ENCODE data around the gene GPBP1. TPM values are rescaled to one million over a fixed set of nuclear protein-coding genes. Genes with fewer than 3 reads are reported as not detected.

Gene GPBP1
- total and polyA plus RNA-seq, 2 donors (not counting 1 experiment from before 2014, with no cell fraction given): 50.4 to 82.1 TPM

GRCh38 chr5:57179262-57180200 lies 5.7 kb downstream of the GPBP1 start:
- no peak for TF ChIP-seq CTCF (conservative IDR thresholded peaks at IDR 0.05 in 1 of 2, IDR thresholded peaks at IDR 0.05 in 1 of 2; ENCODE audit: low read depth in 1 of 2, low read length in 2 of 2)
- TF ChIP-seq EZH2 (IDR thresholded peaks at IDR 0.05; ENCODE audit: low read length, missing control alignments): no peak
- H3K4me1 ChIP-seq (ENCODE audit: control insufficient read depth, extremely low read depth, insufficient read depth, low read length): peaks cover 6% of the 10 kb centered on the region
- no peak for DNase-seq (ENCODE audit: low read depth in 2 of 2)
- H3K27ac ChIP-seq (ENCODE audit: insufficient read depth, low read length): peak overlapping the region; percentile 1
- no peaks in the 10 kb centered on the region for H3K27me3 ChIP-seq (ENCODE audit: control insufficient read depth, insufficient read depth, low read length)
- peaks cover 98% of the 10 kb centered on the region for H3K79me2 ChIP-seq (ENCODE audit: control insufficient read depth, insufficient read depth, low read length)
- H2AFZ ChIP-seq (ENCODE audit: low read length): no peak overlapping the region
- peaks cover 3% of the 10 kb centered on the region for H4K20me1 ChIP-seq (ENCODE audit: control insufficient read depth, extremely low read depth, insufficient read depth, low read length)
- no peak overlapping the region for H3K9ac ChIP-seq (ENCODE audit: insufficient read depth, low read length)
- peak overlapping the region; percentile 2 to 98 (median 72) for H3K4me3 ChIP-seq (replicated peaks in 1 of 4; ENCODE audit: control extremely low read depth in 1 of 4, insufficient read depth in 1 of 4, low read depth in 3 of 4, low read length in 4 of 4)
- H3K4me2 ChIP-seq (ENCODE audit: extremely low read depth, insufficient read depth, low read length): peak overlapping the region; percentile 11
- H3K9me3 ChIP-seq (ENCODE audit: control insufficient read depth, insufficient read depth, low read depth, low read length): no peaks in the 10 kb centered on the region
- peaks cover 2% of the 10 kb centered on the region for H3K36me3 ChIP-seq (ENCODE audit: control insufficient read depth, insufficient read depth, low read length)

GRCh38 chr5:57181154-57181553 lies 7.3 kb downstream of the GPBP1 start:
- Histone ChIP-seq H3K9ac (ENCODE audit: insufficient read depth, low read length) (no peak overlapping the region), H3K27ac (ENCODE audit: insufficient read depth, low read length) (no peak overlapping the region), H2AFZ (ENCODE audit: low read length) (no peak overlapping the region), H3K36me3 (ENCODE audit: control insufficient read depth, insufficient read depth, low read length) (peaks cover 2% of the 10 kb centered on the region), H3K4me3 (replicated peaks in 1 of 4; ENCODE audit: control extremely low read depth in 1 of 4, insufficient read depth in 1 of 4, low read depth in 3 of 4, low read length in 4 of 4) (no peak overlapping the region), H3K9me3 (ENCODE audit: control insufficient read depth, insufficient read depth, low read depth, low read length) (no peaks in the 10 kb centered on the region), H3K4me1 (ENCODE audit: control insufficient read depth, extremely low read depth, insufficient read depth, low read length) (peaks cover 6% of the 10 kb centered on the region), H3K79me2 (ENCODE audit: control insufficient read depth, insufficient read depth, low read length) (peaks cover 98% of the 10 kb centered on the region), H4K20me1 (ENCODE audit: control insufficient read depth, extremely low read depth, insufficient read depth, low read length) (peaks cover 3% of the 10 kb centered on the region), H3K4me2 (ENCODE audit: extremely low read depth, insufficient read depth, low read length) (no peak overlapping the region), H3K27me3 (ENCODE audit: control insufficient read depth, insufficient read depth, low read length) (no peaks in the 10 kb centered on the region)
- TF ChIP-seq EZH2 (IDR thresholded peaks at IDR 0.05; ENCODE audit: low read length, missing control alignments) (no peak), CTCF (conservative IDR thresholded peaks at IDR 0.05 in 1 of 2, IDR thresholded peaks at IDR 0.05 in 1 of 2; ENCODE audit: low read depth in 1 of 2, low read length in 2 of 2) (no peak)
- DNase-seq (ENCODE audit: low read depth in 2 of 2): no peak

GRCh38 chr5:57184322-57184721 lies 10.5 kb downstream of the GPBP1 start:
- Histone ChIP-seq H3K27ac (ENCODE audit: insufficient read depth, low read length) (no peak overlapping the region), H3K27me3 (ENCODE audit: control insufficient read depth, insufficient read depth, low read length) (no peaks in the 10 kb centered on the region), H3K36me3 (ENCODE audit: control insufficient read depth, insufficient read depth, low read length) (peaks cover 2% of the 10 kb centered on the region), H3K4me2 (ENCODE audit: extremely low read depth, insufficient read depth, low read length) (no peak overlapping the region), H4K20me1 (ENCODE audit: control insufficient read depth, extremely low read depth, insufficient read depth, low read length) (no peaks in the 10 kb centered on the region), H3K9me3 (ENCODE audit: control insufficient read depth, insufficient read depth, low read depth, low read length) (no peaks in the 10 kb centered on the region), H3K79me2 (ENCODE audit: control insufficient read depth, insufficient read depth, low read length) (peaks cover 97% of the 10 kb centered on the region), H3K4me3 (replicated peaks in 1 of 4; ENCODE audit: control extremely low read depth in 1 of 4, insufficient read depth in 1 of 4, low read depth in 3 of 4, low read length in 4 of 4) (no peak overlapping the region), H3K4me1 (ENCODE audit: control insufficient read depth, extremely low read depth, insufficient read depth, low read length) (no peaks in the 10 kb centered on the region), H2AFZ (ENCODE audit: low read length) (no peak overlapping the region), H3K9ac (ENCODE audit: insufficient read depth, low read length) (no peak overlapping the region)
- TF ChIP-seq CTCF (conservative IDR thresholded peaks at IDR 0.05 in 1 of 2, IDR thresholded peaks at IDR 0.05 in 1 of 2; ENCODE audit: low read depth in 1 of 2, low read length in 2 of 2) (no peak), EZH2 (IDR thresholded peaks at IDR 0.05; ENCODE audit: low read length, missing control alignments) (no peak)
- no peak for DNase-seq (ENCODE audit: low read depth in 2 of 2)
